ENCODE results near the gene CCDC192.

DNA sequence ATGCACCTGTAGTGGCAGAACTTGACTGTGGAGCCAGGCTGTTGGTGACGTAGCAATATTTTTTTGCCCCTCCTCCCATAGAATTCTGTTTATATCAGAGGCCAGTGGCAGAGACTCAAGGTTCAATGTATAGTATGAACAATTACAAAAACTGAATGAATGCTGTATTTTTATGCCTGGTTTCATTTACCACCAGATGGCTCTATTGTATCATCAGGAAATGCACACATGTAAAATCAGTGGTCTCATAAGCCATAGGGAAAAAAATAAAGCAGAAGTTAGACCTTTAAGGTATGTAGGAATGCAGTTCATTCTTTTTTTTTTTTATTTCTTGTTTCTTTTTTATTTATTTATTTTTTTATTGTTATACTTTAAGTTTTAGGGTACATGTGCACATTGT lies 43.6 kb downstream of the CCDC192 start:
- TF ChIP-seq POLR2AphosphoS5 (IDR thresholded peaks at IDR 0.05; ENCODE audit: low read depth, low read length) (no peak), POLR2A (IDR thresholded peaks at IDR 0.05; ENCODE audit: low read depth, low read length) (no peak)
